GM19468 (cell line): Measurements from ENCODE around the gene SLC9A1.
"Not testable (repeated sequence)": the region's sequence is repeated elsewhere in the genome, so short reads cannot be mapped to it uniquely, and the experiment has no call there.

Source experiments
- ATAC-seq: cut with Tn5 transposase; IDR thresholded peaks from one replicate; pipeline ENCODE4 v1.9.1; 2021; ENCODE audit warnings: mild to moderate bottlenecking, moderate library complexity, moderate number of reproducible peaks; ENCODE audit not compliant: unreplicated experiment; ENCODE audit errors: extremely low read depth

SLC9A1 gene

GRCh38 chr1:27154991-27155781 is at the start of gene SLC9A1:
Gene SLC9A1 (minus strand): TSS chr1:27155125. CDS start chr1:27154334, 791 bp downstream.
- ATAC-seq: peak; percentile 88

- no peak for ATAC-seq
Observed at GRCh38 chr1:27203946-27204345, 49.0 kb upstream of the SLC9A1 start.

- ATAC-seq: no peak
Observed at GRCh38 chr1:27201295-27201694, 46.4 kb upstream of the SLC9A1 start.

GRCh38 chr1:27193194-27193593 is 38.3 kb upstream of the SLC9A1 start:
- no peak for ATAC-seq

- ATAC-seq: no peak
Observed at GRCh38 chr1:27192039-27192529, 37.2 kb upstream of the SLC9A1 start.

GRCh38 chr1:27184665-27185064 is 29.7 kb upstream of the SLC9A1 start:
- not testable (repeated sequence) for ATAC-seq

- ATAC-seq: no peak
Observed at GRCh38 chr1:27179979-27180378, 25.1 kb upstream of the SLC9A1 start.

- no peak for ATAC-seq
Observed at GRCh38 chr1:27179379-27179778, 24.5 kb upstream of the SLC9A1 start.

GRCh38 chr1:27176954-27177353 is 22.0 kb upstream of the SLC9A1 start:
- ATAC-seq: no peak

GRCh38 chr1:27176323-27176722 is 21.4 kb upstream of the SLC9A1 start:
- no peak for ATAC-seq

GRCh38 chr1:27172992-27173391 is 18.1 kb upstream of the SLC9A1 start:
- not testable (repeated sequence) for ATAC-seq

- ATAC-seq: no peak
Observed at GRCh38 chr1:27166929-27167328, 12.0 kb upstream of the SLC9A1 start.

GRCh38 chr1:27166351-27166802 is 11.5 kb upstream of the SLC9A1 start:
- no peak for ATAC-seq

- no peak for ATAC-seq
Observed at GRCh38 chr1:27163093-27163492, 8.2 kb upstream of the SLC9A1 start.

- ATAC-seq: no peak
Observed at GRCh38 chr1:27162090-27162489, 7.2 kb upstream of the SLC9A1 start.

- ATAC-seq: no peak
Observed at GRCh38 chr1:27161594-27161993, 6.7 kb upstream of the SLC9A1 start.

- no peak for ATAC-seq
Observed at GRCh38 chr1:27157194-27157593, 2.3 kb upstream of the SLC9A1 start.

GRCh38 chr1:27154469-27154990 is 395 bp downstream of the SLC9A1 start:
- no peak for ATAC-seq

- ATAC-seq: no peak
Observed at GRCh38 chr1:27153927-27154358, 982 bp downstream of the SLC9A1 start.

GRCh38 chr1:27153549-27153886 is 1.4 kb downstream of the SLC9A1 start:
- ATAC-seq: no peak

GRCh38 chr1:27152829-27153548 is 1.9 kb downstream of the SLC9A1 start:
- ATAC-seq: no peak
